K562 (cell line): Measurements from ENCODE around the gene CSTPP1. TPM values are rescaled to one million over a fixed set of nuclear protein-coding genes. Genes with fewer than 3 reads are reported as not detected.

Experiments
- ARHGAP35 ChIP-seq: fragments of 450-650 bp; IDR thresholded peaks from 2 replicates; pipeline ENCODE4 v1.6.1; 2018; ENCODE audit not compliant: partially characterized antibody
- BACH1 ChIP-seq: fragments of 200-800 bp; sonication (Bioruptor generic); IDR thresholded peaks from 2 replicates; pipeline ENCODE4 v1.6.1; 2016; ENCODE audit warnings: missing genetic modification characterization, missing compliant biosample characterization
- ERF ChIP-seq: fragments of 450-650 bp; formaldehyde crosslinking; IDR thresholded peaks from 2 replicates; pipeline ENCODE4 v1.4.0; 2020; ENCODE audit warnings: mild to moderate bottlenecking, mixed read lengths
- FOS ChIP-seq: IDR thresholded peaks from 3 replicates; pipeline ENCODE4 v1.6.1; 2011; ENCODE audit not compliant: insufficient read length; ENCODE audit errors: extremely low read depth
- MCM5 ChIP-seq: fragments of 450-650 bp; IDR thresholded peaks from 2 replicates; pipeline ENCODE4 v1.6.1; 2016; ENCODE audit warnings: low read depth
- MYNN ChIP-seq, 2 experiments: sonication (generic); formaldehyde crosslinking in 1 of 2; IDR thresholded peaks; 2 replicates each; pipeline versions ENCODE4 v1.5.0 to v1.6.1; 2016 to 2020; ENCODE audit warnings: antibody characterized with exemption in 1 of 2, missing genetic modification reagents in 1 of 2
- POLR2B ChIP-seq: fragments of 450-650 bp; IDR thresholded peaks from 2 replicates; pipeline ENCODE4 v1.6.1; 2018; ENCODE audit warnings: low read depth; ENCODE audit not compliant: partially characterized antibody
- PRMT5 ChIP-seq: sonication (generic); formaldehyde crosslinking; IDR thresholded peaks from 2 replicates; pipeline ENCODE4 v1.5.0; 2020; ENCODE audit warnings: missing genetic modification reagents
- RAD51 ChIP-seq: fragments of 450-650 bp; IDR thresholded peaks from 2 replicates; pipeline ENCODE4 v1.7.1; 2016; ENCODE audit warnings: low read depth, mild to moderate bottlenecking, borderline replicate concordance
- RBM17 ChIP-seq: fragments of 200-400 bp; formaldehyde crosslinking; IDR thresholded peaks from 2 replicates; pipeline ENCODE4 v1.6.1; 2017; ENCODE audit warnings: low read depth, mild to moderate bottlenecking, low read length, borderline replicate concordance
- SAP30 ChIP-seq: fragments of 200-600 bp; sonication (generic); IDR thresholded peaks from 2 replicates; pipeline ENCODE4 v1.6.1; 2012; ENCODE audit warnings: borderline replicate concordance, low read depth, mild to moderate bottlenecking, moderate library complexity, low read length, control low read depth, inconsistent platforms; ENCODE audit not compliant: insufficient read depth, poor library complexity, severe bottlenecking
- SRF ChIP-seq, 2 experiments: fragments of 250-450, 450-650 bp in 1 of 2; sonication (Bioruptor Pico) in 1 of 2; sonication (generic) in 1 of 2; formaldehyde crosslinking; IDR thresholded peaks; 2 replicates each; pipeline versions ENCODE4 v1.5.0 to v1.5.1; 2020 to 2022; ENCODE audit warnings: mild to moderate bottlenecking in 1 of 2, missing genetic modification reagents in 1 of 2
- ZC3H4 ChIP-seq: sonication (generic); formaldehyde crosslinking; IDR thresholded peaks from 2 replicates; pipeline ENCODE4 v1.9.0; 2021; ENCODE audit warnings: missing genetic modification reagents, borderline replicate concordance
- ZKSCAN1 ChIP-seq: fragments of 150-350 bp; IDR thresholded peaks from 2 replicates; pipeline ENCODE4 v1.6.1; 2016; ENCODE audit warnings: low read depth, low read length
- ZNF24 ChIP-seq: fragments of 450-650 bp; IDR thresholded peaks from 2 replicates; pipeline ENCODE4 v1.6.1; 2016
- ZNF445 ChIP-seq: fragments of 250-450 bp; sonication (Bioruptor Pico); IDR thresholded peaks from 2 replicates; pipeline ENCODE4 v1.4.0; 2020; ENCODE audit warnings: low read depth, mild to moderate bottlenecking, moderate library complexity
- polyA plus RNA-seq, 8 experiments: library from polyadenylated mRNA; depleted of rRNA in 4 of 8; stranded (reverse) in 5 of 8; unstranded in 3 of 8; fragments of >200 nt; fragmentation: Nextera tagmentation in 2 of 8; fragmentation: Illumina TruSeq in 1 of 8; extraction: Ambion mirVana in 2 of 8; extraction: Trizol in 1 of 8; gene quantifications; 2 replicates each; pipeline versions ENCODE4 v1.2.1 to v1.2.3, GENCODE V29; 2011 to 2014; ENCODE audit warnings: inconsistent platforms in 1 of 8, missing spikeins in 1 of 8
- total RNA-seq, 7 experiments: library from RNA; depleted of rRNA in 6 of 7; stranded (reverse); fragments of >200 nt in 6 of 7; fragmentation: Illumina TruSeq in 2 of 7; extraction: Trizol in 2 of 7; gene quantifications; 2 replicates each; pipeline versions ENCODE4 v1.2.1 to v1.2.3, GENCODE V29; 2011 to 2021; ENCODE audit warnings: low replicate concordance in 1 of 7
- TF ChIP-seq, protein P1 (sequence below): sonication (generic); formaldehyde crosslinking; IDR thresholded peaks from 2 replicates; pipeline ENCODE4 v1.8.0; 2022; ENCODE audit warnings: mild to moderate bottlenecking, missing genetic modification reagents
- TF ChIP-seq, protein P2 (sequence below): fragments of 450-650 bp; conservative IDR thresholded peaks from 2 replicates; pipeline ENCODE4 v1.6.1; 2016; ENCODE audit warnings: missing genetic modification characterization, low read depth, mild to moderate bottlenecking, control low read depth, missing compliant biosample characterization
- TF ChIP-seq, protein P3 (sequence below): IDR thresholded peaks from 2 replicates; pipeline ENCODE4 v1.6.1; 2016; ENCODE audit warnings: missing genetic modification characterization, missing compliant biosample characterization
- TF ChIP-seq, protein P4 (sequence below): conservative IDR thresholded peaks from 2 replicates; pipeline ENCODE4 v1.6.1; 2011; ENCODE audit warnings: low read depth, mild to moderate bottlenecking, low read length; ENCODE audit not compliant: control insufficient read depth

Gene CSTPP1
- total and polyA plus RNA-seq, 9 of the 15 experiments (the other 6 are each of a cell fraction or from before 2014, with no cell fraction given) = 6.5 to 17.8 (median 9.2) TPM

DNA sequence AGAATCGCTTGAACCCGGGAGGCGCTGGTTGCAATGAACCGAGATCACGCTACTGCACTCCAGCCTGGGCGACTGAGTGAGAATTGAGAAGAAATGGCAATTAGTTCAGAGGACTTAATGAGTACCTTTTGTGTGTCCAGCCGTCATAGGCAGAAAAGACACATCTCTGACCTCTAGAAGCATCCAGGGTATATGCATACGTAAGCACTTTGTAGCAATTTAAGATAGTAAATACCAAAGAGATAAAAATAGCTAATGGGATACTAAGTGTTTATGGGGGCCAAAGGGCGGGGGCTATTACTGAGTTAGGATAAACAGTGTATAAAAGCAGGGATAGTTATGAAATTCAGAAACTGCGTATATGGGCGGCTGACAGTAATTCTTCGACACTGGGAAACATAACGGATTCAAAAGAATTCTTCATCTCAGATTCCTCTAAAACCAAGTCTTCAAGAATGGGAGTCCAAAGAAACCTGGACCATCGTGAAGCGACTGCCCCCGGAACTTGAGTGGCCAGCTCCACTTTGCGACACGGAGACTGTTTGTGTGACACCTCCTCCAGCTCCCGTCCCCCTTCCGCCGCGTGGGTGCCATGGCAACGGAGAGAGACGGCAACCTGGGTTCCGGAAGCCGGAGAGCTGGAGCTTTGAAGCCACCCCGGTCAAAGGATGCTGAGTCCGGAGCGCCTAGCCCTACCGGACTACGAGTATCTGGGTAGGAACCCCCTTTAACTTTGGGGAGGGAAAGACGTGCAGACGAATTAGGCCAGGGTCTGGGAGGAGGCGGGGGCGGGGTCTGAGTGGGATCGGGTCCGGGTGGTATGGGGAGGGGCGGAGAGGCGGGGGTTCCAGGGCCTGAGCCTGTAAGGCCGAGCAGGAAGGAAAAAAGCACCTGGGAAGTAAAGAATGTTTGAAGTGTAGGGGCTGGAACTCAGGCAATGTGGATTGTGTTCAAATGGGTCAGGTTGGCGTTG is at the start of gene CSTPP1 (continued):
- TF ChIP-seq POLR2B (no peak), ERF (CRISPR knock-in tag) (no peak), ZC3H4 (CRISPR knock-in tag) (no peak), ARHGAP35 (no peak), ZNF445 (CRISPR knock-in tag) (no peak), RBM17 (no peak), PRMT5 (no peak), ZNF24 (no peak), RAD51 (no peak), MYNN (IDR thresholded peaks at IDR 0.05) (peak; percentile 60; the same call in 1 of the 2 replicates), MYNN (CRISPR knock-in tag; IDR thresholded peaks at IDR 0.05) (no peak), BACH1 (tag) (no peak), MCM5 (no peak), SAP30 (no peak), FOS (no peak), SRF (CRISPR knock-in tag; IDR thresholded peaks at IDR 0.05) (no peak), ZKSCAN1 (0 out of 2 replicates have a peak, but pooled peaks have one; percentile 23)
- TF ChIP-seq, protein P1, sequence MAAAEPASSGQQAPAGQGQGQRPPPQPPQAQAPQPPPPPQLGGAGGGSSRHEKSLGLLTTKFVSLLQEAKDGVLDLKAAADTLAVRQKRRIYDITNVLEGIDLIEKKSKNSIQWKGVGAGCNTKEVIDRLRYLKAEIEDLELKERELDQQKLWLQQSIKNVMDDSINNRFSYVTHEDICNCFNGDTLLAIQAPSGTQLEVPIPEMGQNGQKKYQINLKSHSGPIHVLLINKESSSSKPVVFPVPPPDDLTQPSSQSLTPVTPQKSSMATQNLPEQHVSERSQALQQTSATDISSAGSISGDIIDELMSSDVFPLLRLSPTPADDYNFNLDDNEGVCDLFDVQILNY (CRISPR knock-in tag) = no peak
- TF ChIP-seq, protein P2, sequence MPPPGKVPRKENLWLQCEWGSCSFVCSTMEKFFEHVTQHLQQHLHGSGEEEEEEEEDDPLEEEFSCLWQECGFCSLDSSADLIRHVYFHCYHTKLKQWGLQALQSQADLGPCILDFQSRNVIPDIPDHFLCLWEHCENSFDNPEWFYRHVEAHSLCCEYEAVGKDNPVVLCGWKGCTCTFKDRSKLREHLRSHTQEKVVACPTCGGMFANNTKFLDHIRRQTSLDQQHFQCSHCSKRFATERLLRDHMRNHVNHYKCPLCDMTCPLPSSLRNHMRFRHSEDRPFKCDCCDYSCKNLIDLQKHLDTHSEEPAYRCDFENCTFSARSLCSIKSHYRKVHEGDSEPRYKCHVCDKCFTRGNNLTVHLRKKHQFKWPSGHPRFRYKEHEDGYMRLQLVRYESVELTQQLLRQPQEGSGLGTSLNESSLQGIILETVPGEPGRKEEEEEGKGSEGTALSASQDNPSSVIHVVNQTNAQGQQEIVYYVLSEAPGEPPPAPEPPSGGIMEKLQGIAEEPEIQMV (tag) = no peak
- TF ChIP-seq, protein P3, sequence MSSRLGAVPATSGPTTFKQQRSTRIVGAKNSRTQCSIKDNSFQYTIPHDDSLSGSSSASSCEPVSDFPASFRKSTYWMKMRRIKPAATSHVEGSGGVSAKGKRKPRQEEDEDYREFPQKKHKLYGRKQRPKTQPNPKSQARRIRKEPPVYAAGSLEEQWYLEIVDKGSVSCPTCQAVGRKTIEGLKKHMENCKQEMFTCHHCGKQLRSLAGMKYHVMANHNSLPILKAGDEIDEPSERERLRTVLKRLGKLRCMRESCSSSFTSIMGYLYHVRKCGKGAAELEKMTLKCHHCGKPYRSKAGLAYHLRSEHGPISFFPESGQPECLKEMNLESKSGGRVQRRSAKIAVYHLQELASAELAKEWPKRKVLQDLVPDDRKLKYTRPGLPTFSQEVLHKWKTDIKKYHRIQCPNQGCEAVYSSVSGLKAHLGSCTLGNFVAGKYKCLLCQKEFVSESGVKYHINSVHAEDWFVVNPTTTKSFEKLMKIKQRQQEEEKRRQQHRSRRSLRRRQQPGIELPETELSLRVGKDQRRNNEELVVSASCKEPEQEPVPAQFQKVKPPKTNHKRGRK = no peak
- TF ChIP-seq, protein P4, sequence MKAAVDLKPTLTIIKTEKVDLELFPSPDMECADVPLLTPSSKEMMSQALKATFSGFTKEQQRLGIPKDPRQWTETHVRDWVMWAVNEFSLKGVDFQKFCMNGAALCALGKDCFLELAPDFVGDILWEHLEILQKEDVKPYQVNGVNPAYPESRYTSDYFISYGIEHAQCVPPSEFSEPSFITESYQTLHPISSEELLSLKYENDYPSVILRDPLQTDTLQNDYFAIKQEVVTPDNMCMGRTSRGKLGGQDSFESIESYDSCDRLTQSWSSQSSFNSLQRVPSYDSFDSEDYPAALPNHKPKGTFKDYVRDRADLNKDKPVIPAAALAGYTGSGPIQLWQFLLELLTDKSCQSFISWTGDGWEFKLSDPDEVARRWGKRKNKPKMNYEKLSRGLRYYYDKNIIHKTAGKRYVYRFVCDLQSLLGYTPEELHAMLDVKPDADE = peak; percentile 58; the same call in 1 of the 2 replicates
